Activated CD4-positive, alpha-beta T cell treated with anti-CD3 and anti-CD28 coated beads for 48 hours (primary cell): ENCODE measurements around the gene CD80.

Experiments used
- DNase-seq: peaks from one replicate; pipeline ENCODE4 v3.0.0-alpha.2; 2020

Gene CD80

GRCh38 chr3:119542168-119542767 is 17.1 kb downstream of the CD80 start:
- DNase-seq = no peak

- DNase-seq = no peak
These were observed 17.9 kb downstream of the CD80 start for GRCh38 chr3:119541547-119541946.

- no peak for DNase-seq
These were observed 20.6 kb downstream of the CD80 start for GRCh38 chr3:119538772-119539171.

GRCh38 chr3:119536757-119537156 is 22.7 kb downstream of the CD80 start:
- DNase-seq = no peak

- DNase-seq = no peak
These were observed 25.1 kb downstream of the CD80 start for GRCh38 chr3:119534296-119534695.

GRCh38 chr3:119531151-119531550 is 28.3 kb downstream of the CD80 start:
- DNase-seq = no peak

GRCh38 chr3:119530456-119530855 is 29.0 kb downstream of the CD80 start:
- no peak for DNase-seq

GRCh38 chr3:119529883-119530282 is 29.5 kb downstream of the CD80 start:
- DNase-seq = no peak

- DNase-seq = no peak
These were observed 31.7 kb downstream of the CD80 start for GRCh38 chr3:119527714-119528113.

- DNase-seq = no peak
These were observed 34.3 kb downstream of the CD80 start for GRCh38 chr3:119524931-119525662.

GRCh38 chr3:119518026-119518425 is 41.4 kb downstream of the CD80 start:
- no peak for DNase-seq

- DNase-seq = no peak
These were observed 42.3 kb downstream of the CD80 start for GRCh38 chr3:119517112-119517511.

GRCh38 chr3:119514637-119515036 is 44.8 kb downstream of the CD80 start:
- DNase-seq = no peak

- DNase-seq = no peak
These were observed 48.7 kb downstream of the CD80 start for GRCh38 chr3:119510690-119511089.

GRCh38 chr3:119508172-119508845 is 51.1 kb downstream of the CD80 start:
- DNase-seq = peak; percentile 37

- no peak for DNase-seq
These were observed 52.0 kb downstream of the CD80 start for GRCh38 chr3:119507404-119507803.

- DNase-seq = no peak
These were observed 52.8 kb downstream of the CD80 start for GRCh38 chr3:119506631-119507030.

- no peak for DNase-seq
These were observed 58.5 kb downstream of the CD80 start for GRCh38 chr3:119500901-119501300.

- DNase-seq = no peak
These were observed 59.1 kb downstream of the CD80 start for GRCh38 chr3:119500265-119500664.

GRCh38 chr3:119498186-119499011 is 61.0 kb downstream of the CD80 start, which contains the start of gene TIMMDC1:
Gene TIMMDC1 (plus strand): TSS chr3:119498547. CDS start chr3:119498734, 187 bp downstream.
- peak; percentile 98 for DNase-seq

GRCh38 chr3:119497820-119498185 is 61.6 kb downstream of the CD80 start:
- peak; percentile 15 for DNase-seq

- no peak for DNase-seq
These were observed 64.8 kb downstream of the CD80 start for GRCh38 chr3:119494597-119494996.

- DNase-seq = no peak
These were observed 66.6 kb downstream of the CD80 start for GRCh38 chr3:119492810-119493209.
